ENCODE results near the gene PDF.
"Not testable (repeated sequence)": the region's sequence is repeated elsewhere in the genome, so short reads cannot be mapped to it uniquely, and the experiment has no call there.

PDF gene

GRCh38 chr16:69293401-69293800 is 37.0 kb downstream of the PDF start:
- TF ChIP-seq CTCF (IDR thresholded peaks at IDR 0.05; ENCODE audit: control insufficient read depth, insufficient read depth, low read depth, low read length, missing control alignments), result no peak
- H3K4me3 ChIP-seq (ENCODE audit: control insufficient read depth, low read depth, low read length), result no peak overlapping the region
- no peak for DNase-seq (ENCODE audit: low read depth)

DNA sequence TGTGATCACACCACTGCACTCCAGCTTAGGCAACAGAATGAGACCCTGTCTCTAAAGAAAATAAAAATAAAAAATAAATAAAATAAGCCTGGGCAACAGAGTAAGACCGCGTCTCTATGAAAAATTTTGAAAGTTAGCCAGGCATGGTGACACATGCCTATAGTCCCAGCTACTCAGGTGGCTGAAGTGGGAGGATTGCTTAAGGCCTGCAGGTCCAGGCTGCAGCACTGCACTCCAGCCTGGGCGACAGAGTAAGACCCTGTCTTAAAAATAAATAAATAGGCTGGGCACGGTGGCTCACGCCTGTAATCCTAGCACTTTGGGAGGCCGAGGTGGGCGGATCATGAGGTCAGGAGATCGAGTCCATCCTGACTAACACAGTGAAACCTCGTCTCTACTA is 38.7 kb downstream of the PDF start:
- H3K4me3 ChIP-seq (ENCODE audit: control insufficient read depth, low read depth, low read length); DNase-seq (ENCODE audit: low read depth): not testable (repeated sequence)

GRCh38 chr16:69286941-69287713 is 43.3 kb downstream of the PDF start:
- no peak overlapping the region for H3K4me3 ChIP-seq (ENCODE audit: control insufficient read depth, low read depth, low read length)
- DNase-seq (ENCODE audit: low read depth), result peak; percentile 60
- peak; percentile 44 for TF ChIP-seq CTCF (IDR thresholded peaks at IDR 0.05; ENCODE audit: control insufficient read depth, insufficient read depth, low read depth, low read length, missing control alignments)

GRCh38 chr16:69285240-69285639 is 45.1 kb downstream of the PDF start:
- H3K4me3 ChIP-seq (ENCODE audit: control insufficient read depth, low read depth, low read length), result no peak overlapping the region
- no peak for DNase-seq (ENCODE audit: low read depth)
- no peak for TF ChIP-seq CTCF (IDR thresholded peaks at IDR 0.05; ENCODE audit: control insufficient read depth, insufficient read depth, low read depth, low read length, missing control alignments)

DNA sequence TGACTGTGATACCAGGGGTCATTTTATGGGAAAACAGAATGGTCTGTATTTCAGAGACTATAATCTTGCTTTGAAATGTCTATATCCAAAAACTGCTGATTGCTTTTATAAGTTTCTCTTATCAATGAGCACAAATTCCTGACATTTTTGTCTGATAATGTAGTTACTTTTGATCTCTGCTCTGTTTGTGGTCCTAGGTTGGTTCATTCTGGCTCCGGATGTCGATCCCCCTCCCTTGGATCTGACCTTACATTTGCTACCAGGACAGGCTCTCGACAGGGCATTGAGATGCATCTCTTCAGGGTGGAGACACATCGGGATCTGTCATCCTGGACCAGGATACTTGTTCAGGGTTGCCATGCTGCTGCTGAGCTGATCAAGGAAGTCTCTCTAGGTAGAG is 46.5 kb downstream of the PDF start:
- no peak overlapping the region for H3K4me3 ChIP-seq (ENCODE audit: control insufficient read depth, low read depth, low read length)
- DNase-seq (ENCODE audit: low read depth), result no peak
- TF ChIP-seq CTCF (IDR thresholded peaks at IDR 0.05; ENCODE audit: control insufficient read depth, insufficient read depth, low read depth, low read length, missing control alignments), result no peak

- no peak overlapping the region for H3K4me3 ChIP-seq (ENCODE audit: control insufficient read depth, low read depth, low read length)
- DNase-seq (ENCODE audit: low read depth), result no peak
- TF ChIP-seq CTCF (IDR thresholded peaks at IDR 0.05; ENCODE audit: control insufficient read depth, insufficient read depth, low read depth, low read length, missing control alignments), result no peak
Measured at GRCh38 chr16:69277413-69277812, 53.0 kb downstream of the PDF start.
